ENCODE results near the gene CYP3A5. TPM values are rescaled to one million over a fixed set of nuclear protein-coding genes. Genes with fewer than 3 reads are reported as not detected.
A peak's percentile ranks its signal among the peaks of the same experiment; 100 is the strongest.

The CYP3A5 gene
- total and polyA plus RNA-seq, 2 of the 13 experiments (the other 11 are each of a cell fraction or from before 2014, with no cell fraction given), result 5.7 to 9.3 TPM

DNA sequence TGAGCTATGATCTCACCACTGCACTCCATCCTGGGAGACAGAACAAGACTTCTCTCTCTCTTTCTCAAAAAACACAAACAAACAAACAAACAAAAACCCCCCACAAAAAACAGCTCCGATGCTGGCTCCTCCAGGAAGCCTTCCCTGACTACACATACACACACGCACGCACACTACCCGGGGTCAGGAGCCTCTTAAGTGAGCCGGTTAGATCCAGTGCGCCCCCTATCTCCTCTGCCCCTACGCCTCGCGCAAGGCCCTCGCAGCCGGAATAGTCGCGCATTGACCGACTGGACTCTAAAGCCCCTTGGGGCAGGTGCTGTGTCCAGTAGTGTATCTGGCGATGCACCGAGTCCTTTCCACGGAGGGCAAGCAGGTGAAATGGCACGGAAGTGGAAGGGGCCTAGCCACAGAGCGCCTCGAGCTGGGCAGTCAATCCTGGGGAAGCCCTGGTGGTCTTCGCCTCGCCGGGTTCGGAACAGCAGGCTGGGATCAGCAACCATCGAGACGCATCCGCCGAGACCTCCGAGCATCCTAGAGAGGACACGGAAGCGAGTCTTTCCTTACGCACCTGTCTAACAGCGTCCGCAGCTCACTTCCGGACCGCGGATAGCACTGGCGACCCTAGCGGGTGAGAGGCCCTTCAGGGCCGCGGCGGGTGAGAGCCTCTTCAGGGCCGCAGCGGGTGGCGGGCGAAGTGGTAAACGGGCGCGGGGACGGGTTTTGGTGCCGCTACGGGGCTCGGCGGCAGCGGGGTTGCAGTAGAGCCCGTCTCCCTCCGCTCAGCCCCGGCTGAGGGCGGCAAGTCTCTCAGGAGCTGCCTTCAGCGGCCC is 63.2 kb downstream of the CYP3A5 start, which contains the start of gene ZSCAN25 (continued):
- TF ChIP-seq, protein P1, sequence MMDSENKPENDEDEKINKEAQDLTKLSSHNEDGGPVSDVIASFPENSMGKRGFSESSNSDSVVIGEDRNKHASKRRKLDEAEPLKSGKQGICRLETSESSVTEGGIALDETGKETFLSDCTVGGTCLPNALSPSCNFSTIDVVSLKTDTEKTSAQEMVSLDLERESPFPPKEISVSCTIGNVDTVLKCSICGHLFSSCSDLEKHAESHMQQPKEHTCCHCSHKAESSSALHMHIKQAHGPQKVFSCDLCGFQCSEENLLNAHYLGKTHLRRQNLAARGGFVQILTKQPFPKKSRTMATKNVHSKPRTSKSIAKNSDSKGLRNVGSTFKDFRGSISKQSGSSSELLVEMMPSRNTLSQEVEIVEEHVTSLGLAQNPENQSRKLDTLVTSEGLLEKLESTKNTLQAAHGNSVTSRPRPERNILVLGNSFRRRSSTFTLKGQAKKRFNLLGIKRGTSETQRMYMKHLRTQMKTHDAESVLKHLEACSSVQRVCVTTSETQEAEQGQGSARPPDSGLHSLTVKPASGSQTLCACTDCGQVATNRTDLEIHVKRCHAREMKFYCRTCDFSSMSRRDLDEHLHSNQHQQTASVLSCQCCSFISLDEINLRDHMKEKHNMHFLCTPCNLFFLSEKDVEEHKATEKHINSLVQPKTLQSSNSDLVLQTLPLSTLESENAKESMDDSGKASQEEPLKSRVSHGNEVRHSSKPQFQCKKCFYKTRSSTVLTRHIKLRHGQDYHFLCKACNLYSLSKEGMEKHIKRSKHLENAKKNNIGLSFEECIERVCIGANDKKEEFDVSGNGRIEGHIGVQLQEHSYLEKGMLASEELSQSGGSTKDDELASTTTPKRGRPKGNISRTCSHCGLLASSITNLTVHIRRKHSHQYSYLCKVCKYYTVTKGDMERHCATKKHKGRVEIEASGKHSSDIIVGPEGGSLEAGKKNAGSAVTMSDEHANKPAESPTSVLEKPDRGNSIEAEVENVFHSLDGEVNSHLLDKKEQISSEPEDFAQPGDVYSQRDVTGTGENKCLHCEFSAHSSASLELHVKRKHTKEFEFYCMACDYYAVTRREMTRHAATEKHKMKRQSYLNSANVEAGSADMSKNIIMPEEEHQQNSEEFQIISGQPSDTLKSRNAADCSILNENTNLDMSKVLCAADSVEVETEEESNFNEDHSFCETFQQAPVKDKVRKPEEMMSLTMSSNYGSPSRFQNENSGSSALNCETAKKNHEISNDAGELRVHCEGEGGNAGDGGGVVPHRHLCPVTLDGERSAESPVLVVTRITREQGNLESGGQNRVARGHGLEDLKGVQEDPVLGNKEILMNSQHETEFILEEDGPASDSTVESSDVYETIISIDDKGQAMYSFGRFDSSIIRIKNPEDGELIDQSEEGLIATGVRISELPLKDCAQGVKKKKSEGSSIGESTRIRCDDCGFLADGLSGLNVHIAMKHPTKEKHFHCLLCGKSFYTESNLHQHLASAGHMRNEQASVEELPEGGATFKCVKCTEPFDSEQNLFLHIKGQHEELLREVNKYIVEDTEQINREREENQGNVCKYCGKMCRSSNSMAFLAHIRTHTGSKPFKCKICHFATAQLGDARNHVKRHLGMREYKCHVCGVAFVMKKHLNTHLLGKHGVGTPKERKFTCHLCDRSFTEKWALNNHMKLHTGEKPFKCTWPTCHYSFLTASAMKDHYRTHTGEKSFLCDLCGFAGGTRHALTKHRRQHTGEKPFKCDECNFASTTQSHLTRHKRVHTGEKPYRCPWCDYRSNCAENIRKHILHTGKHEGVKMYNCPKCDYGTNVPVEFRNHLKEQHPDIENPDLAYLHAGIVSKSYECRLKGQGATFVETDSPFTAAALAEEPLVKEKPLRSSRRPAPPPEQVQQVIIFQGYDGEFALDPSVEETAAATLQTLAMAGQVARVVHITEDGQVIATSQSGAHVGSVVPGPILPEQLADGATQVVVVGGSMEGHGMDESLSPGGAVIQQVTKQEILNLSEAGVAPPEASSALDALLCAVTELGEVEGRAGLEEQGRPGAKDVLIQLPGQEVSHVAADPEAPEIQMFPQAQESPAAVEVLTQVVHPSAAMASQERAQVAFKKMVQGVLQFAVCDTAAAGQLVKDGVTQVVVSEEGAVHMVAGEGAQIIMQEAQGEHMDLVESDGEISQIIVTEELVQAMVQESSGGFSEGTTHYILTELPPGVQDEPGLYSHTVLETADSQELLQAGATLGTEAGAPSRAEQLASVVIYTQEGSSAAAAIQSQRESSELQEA (CRISPR knock-in tag; IDR thresholded peaks at IDR 0.05; ENCODE audit: not compliant biosample characterization), result peak; percentile 81
- TF ChIP-seq, protein P2, sequence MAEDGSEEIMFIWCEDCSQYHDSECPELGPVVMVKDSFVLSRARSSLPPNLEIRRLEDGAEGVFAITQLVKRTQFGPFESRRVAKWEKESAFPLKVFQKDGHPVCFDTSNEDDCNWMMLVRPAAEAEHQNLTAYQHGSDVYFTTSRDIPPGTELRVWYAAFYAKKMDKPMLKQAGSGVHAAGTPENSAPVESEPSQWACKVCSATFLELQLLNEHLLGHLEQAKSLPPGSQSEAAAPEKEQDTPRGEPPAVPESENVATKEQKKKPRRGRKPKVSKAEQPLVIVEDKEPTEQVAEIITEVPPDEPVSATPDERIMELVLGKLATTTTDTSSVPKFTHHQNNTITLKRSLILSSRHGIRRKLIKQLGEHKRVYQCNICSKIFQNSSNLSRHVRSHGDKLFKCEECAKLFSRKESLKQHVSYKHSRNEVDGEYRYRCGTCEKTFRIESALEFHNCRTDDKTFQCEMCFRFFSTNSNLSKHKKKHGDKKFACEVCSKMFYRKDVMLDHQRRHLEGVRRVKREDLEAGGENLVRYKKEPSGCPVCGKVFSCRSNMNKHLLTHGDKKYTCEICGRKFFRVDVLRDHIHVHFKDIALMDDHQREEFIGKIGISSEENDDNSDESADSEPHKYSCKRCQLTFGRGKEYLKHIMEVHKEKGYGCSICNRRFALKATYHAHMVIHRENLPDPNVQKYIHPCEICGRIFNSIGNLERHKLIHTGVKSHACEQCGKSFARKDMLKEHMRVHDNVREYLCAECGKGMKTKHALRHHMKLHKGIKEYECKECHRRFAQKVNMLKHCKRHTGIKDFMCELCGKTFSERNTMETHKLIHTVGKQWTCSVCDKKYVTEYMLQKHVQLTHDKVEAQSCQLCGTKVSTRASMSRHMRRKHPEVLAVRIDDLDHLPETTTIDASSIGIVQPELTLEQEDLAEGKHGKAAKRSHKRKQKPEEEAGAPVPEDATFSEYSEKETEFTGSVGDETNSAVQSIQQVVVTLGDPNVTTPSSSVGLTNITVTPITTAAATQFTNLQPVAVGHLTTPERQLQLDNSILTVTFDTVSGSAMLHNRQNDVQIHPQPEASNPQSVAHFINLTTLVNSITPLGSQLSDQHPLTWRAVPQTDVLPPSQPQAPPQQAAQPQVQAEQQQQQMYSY (CRISPR knock-in tag; IDR thresholded peaks at IDR 0.05), result peak; percentile 51
- TF ChIP-seq ZNF616 (CRISPR knock-in tag; IDR thresholded peaks at IDR 0.05; ENCODE audit: low read depth), result 0 out of 2 replicates have a peak, but pooled peaks have one; percentile 60
- TF ChIP-seq ELF1 (CRISPR knock-in tag; IDR thresholded peaks at IDR 0.05), result peak; percentile 97
- no peak for TF ChIP-seq FOXM1 (CRISPR knock-in tag; IDR thresholded peaks at IDR 0.05)
- TF ChIP-seq SPEN (CRISPR knock-in tag; IDR thresholded peaks at IDR 0.05; ENCODE audit: low read depth), result peak; percentile 97
- peak; percentile 77; the same call in 1 of the 2 replicates for TF ChIP-seq ZSCAN25 (CRISPR knock-in tag; IDR thresholded peaks at IDR 0.05)
- TF ChIP-seq KMT2A (CRISPR knock-in tag; IDR thresholded peaks at IDR 0.05), result peak; percentile 99
- TF ChIP-seq BORCS8-MEF2B (CRISPR knock-in tag; IDR thresholded peaks at IDR 0.05), result peak; percentile 97
- no peak for TF ChIP-seq ZNF367 (CRISPR knock-in tag; IDR thresholded peaks at IDR 0.05; ENCODE audit: borderline replicate concordance)
- TF ChIP-seq CENPT (CRISPR knock-in tag; IDR thresholded peaks at IDR 0.05; ENCODE audit: low read depth), result no peak
- TF ChIP-seq CC2D1A (CRISPR knock-in tag; IDR thresholded peaks at IDR 0.05), result no peak
- TF ChIP-seq KDM4B (CRISPR knock-in tag; IDR thresholded peaks at IDR 0.05), result peak; percentile 85; the same call in 1 of the 2 replicates
- TF ChIP-seq TEAD2 (CRISPR knock-in tag; IDR thresholded peaks at IDR 0.05), result no peak
- TF ChIP-seq FOXA3 (CRISPR knock-in tag; IDR thresholded peaks at IDR 0.05), result peak; percentile 62
- TF ChIP-seq ARID2 (CRISPR knock-in tag; IDR thresholded peaks at IDR 0.05; ENCODE audit: borderline replicate concordance), result 0 out of 2 replicates have a peak, but pooled peaks have one; percentile 84
- TF ChIP-seq ZNF792 (CRISPR knock-in tag; IDR thresholded peaks at IDR 0.05), result peak; percentile 53; the same call in 1 of the 2 replicates
- TF ChIP-seq KLF12 (CRISPR knock-in tag; IDR thresholded peaks at IDR 0.05; ENCODE audit: borderline replicate concordance), result peak; percentile 45; the same call in 1 of the 2 replicates

Measured in HepG2 (cell line).